ENCODE data around the gene RTRAF. TPM values are rescaled to one million over a fixed set of nuclear protein-coding genes. Genes with fewer than 3 reads are reported as not detected.

The RTRAF gene
- total RNA-seq, 6 experiments from 2014 or later: 35.1 to 73.0 (median 55.4) TPM

DNA sequence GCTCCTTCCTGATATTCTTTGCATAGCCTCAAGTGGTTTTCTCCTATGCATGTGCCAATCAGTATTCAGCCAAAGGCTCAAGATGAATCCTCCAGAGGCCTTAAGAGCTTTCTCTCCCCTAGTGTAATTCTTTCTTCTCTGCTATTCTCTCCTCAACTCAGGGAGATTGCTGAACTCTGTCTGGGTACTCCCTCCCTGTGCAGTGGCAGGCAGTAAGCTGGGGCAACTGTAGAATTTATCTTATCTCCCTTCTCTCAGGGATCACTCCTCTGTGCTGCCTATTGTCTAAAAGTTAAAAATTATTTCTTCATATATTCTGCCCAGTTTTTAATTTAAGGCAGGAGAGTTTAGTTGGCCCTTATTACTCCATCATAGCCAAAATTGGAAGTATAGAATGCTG lies 28.5 kb upstream of the RTRAF start:
- intact Hi-C loops (cut with DNase I): no loop called here
- Histone ChIP-seq H3K27ac (no peak overlapping the region), H3K36me3 (no peaks in the 10 kb centered on the region)

DNA sequence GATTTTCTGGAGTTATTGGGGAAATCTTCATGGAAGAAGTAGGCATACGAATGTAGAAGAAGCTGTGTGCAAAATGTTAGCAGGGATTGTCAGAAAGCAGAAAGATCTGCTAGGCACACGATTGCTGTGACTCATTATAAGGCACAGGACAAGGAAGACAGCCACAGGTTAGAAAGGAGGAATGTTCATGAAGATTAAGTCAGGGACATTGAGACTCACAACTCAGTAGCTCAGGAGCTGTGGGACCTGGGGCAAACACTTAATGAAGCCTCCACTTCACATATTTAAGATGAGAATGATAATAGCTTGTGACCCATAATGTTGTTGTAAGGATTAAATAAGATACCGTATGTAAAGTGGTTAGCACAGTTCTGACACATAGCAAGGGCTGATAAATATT lies 26.6 kb upstream of the RTRAF start:
- intact Hi-C loops (cut with DNase I): no loop called here
- H3K27me3 ChIP-seq: no peaks in the 10 kb centered on the region
- 31% methylated on average over 3 of the region's 3 CpGs for WGBS (ENCODE audit: insufficient coverage, low coverage, low lambda C conversion rate, missing lambda C conversion rate)
- H3K27ac ChIP-seq: no peak overlapping the region
- H3K4me1 ChIP-seq: no peaks in the 10 kb centered on the region
- no peaks in the 10 kb centered on the region for H3K36me3 ChIP-seq
- no peak overlapping the region for H3K4me3 ChIP-seq
- no peak for TF ChIP-seq POLR2A (IDR thresholded peaks at IDR 0.05)
- TF ChIP-seq, protein P1, sequence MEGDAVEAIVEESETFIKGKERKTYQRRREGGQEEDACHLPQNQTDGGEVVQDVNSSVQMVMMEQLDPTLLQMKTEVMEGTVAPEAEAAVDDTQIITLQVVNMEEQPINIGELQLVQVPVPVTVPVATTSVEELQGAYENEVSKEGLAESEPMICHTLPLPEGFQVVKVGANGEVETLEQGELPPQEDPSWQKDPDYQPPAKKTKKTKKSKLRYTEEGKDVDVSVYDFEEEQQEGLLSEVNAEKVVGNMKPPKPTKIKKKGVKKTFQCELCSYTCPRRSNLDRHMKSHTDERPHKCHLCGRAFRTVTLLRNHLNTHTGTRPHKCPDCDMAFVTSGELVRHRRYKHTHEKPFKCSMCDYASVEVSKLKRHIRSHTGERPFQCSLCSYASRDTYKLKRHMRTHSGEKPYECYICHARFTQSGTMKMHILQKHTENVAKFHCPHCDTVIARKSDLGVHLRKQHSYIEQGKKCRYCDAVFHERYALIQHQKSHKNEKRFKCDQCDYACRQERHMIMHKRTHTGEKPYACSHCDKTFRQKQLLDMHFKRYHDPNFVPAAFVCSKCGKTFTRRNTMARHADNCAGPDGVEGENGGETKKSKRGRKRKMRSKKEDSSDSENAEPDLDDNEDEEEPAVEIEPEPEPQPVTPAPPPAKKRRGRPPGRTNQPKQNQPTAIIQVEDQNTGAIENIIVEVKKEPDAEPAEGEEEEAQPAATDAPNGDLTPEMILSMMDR (IDR thresholded peaks at IDR 0.05): no peak
- DNase-seq (no peak), ATAC-seq (no peak)
- H3K9me3 ChIP-seq: no peaks in the 10 kb centered on the region

More for the DNA sequence above, 28.5 kb upstream of the RTRAF start:
- H3K9me3 ChIP-seq: no peaks in the 10 kb centered on the region
- no peak for DNase-seq
- H3K4me3 ChIP-seq: no peak overlapping the region
- no peaks in the 10 kb centered on the region for H3K27me3 ChIP-seq
- no peak for ATAC-seq
- no peak for TF ChIP-seq POLR2A (IDR thresholded peaks at IDR 0.05)
- no peaks in the 10 kb centered on the region for H3K4me1 ChIP-seq

DNA sequence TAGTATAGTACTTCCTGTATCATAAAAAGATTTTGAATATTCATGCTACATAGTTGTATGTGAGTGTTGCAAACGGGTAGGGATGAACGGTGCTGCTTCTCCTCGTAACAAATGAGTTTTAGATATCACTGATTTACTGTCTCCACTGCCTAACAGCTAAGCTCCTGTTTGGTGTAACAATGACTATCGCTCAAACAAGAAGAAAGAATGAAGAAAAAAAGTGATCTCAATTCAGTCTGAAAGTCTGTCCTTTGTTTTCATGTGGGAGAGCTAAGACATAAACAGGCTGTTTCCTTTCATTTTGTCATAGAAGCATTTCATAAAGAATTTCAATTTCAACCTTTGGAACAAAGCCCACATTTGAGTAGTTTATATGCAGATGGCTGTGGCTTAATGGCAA lies 26.1 kb upstream of the RTRAF start:
- no peaks in the 10 kb centered on the region for H3K9me3 ChIP-seq
- no peaks in the 10 kb centered on the region for H3K4me1 ChIP-seq
- H3K27ac ChIP-seq: no peak overlapping the region
- no peak overlapping the region for H3K4me3 ChIP-seq
- DNase-seq: no peak
- H3K36me3 ChIP-seq: no peaks in the 10 kb centered on the region
- 20% methylated on average over 4 of the region's 4 CpGs for WGBS (ENCODE audit: insufficient coverage, low coverage, low lambda C conversion rate, missing lambda C conversion rate)
- intact Hi-C loops (cut with DNase I): no loop called here
- no peaks in the 10 kb centered on the region for H3K27me3 ChIP-seq
- TF ChIP-seq, protein P1 (IDR thresholded peaks at IDR 0.05): no peak
- TF ChIP-seq POLR2A (IDR thresholded peaks at IDR 0.05): no peak
- no peak for ATAC-seq

DNA sequence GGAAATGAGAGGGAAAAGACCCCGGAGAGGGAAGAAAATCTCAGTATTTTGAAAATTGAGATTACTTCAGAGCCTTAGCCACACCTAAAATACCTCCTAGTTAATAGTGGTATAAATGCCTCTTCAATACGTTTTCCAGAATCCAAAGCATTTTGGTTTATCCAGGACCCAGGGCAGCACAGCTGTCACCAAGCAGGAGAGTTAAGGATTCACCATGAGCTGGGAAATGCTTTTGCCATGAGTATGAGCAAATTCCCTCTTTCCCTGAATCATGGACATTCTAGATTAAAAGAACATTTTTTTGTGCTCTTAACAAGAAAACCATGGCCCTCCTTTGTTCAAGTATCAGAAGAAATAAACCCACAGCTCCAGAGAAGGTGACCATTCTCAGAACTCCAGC lies 21.8 kb upstream of the RTRAF start:
- 48% methylated on average over 2 of the region's 2 CpGs for WGBS (ENCODE audit: insufficient coverage, low coverage, low lambda C conversion rate, missing lambda C conversion rate)
- intact Hi-C loops (cut with DNase I): no loop called here
- H3K9me3 ChIP-seq: no peaks in the 10 kb centered on the region
- DNase-seq (no peak), ATAC-seq (no peak)
- no peak overlapping the region for H3K4me3 ChIP-seq
- H3K36me3 ChIP-seq: no peaks in the 10 kb centered on the region
- H3K4me1 ChIP-seq: no peaks in the 10 kb centered on the region
- no peaks in the 10 kb centered on the region for H3K27me3 ChIP-seq
- no peak for TF ChIP-seq POLR2A (IDR thresholded peaks at IDR 0.05)
- TF ChIP-seq, protein P1 (IDR thresholded peaks at IDR 0.05): no peak
- no peak overlapping the region for H3K27ac ChIP-seq

DNA sequence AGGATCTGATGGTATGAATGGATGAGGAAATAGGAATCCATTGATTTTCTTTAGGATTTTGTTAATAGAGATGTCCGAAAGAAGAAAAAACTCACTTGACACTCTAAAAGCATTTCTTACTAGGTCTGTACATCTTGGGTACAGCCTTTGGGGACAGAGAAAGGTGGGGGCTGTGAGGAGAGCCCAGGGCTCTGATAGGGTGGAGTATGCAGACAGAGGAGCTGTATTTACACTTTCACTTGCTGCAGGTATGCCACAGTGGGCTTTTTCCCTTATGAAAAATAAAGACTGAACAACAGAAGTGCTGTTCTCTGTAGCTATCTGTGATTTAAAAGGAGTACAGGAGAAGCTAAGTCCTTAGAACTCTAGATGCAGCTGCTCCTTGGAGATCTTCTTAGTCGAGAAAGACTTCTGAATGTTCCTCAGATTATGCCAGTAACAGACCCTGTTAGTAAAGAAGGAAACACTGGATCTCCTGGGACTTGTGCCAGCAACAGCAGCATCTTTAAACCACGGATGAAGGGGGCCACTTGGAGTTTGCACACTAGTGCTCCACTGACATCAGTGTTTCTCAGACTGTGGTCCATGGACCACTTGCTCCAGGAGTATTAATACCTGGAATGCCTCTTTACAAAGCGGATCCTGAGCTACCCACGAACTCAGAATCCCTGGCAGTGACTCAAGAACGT lies 19.4 kb upstream of the RTRAF start:
- H3K9me3 ChIP-seq: no peaks in the 10 kb centered on the region
- no peak for DNase-seq
- H3K4me3 ChIP-seq: no peak overlapping the region
- ATAC-seq: no peak
- 37% methylated on average over 3 of the region's 6 CpGs for WGBS (ENCODE audit: insufficient coverage, low coverage, low lambda C conversion rate, missing lambda C conversion rate)
- H3K36me3 ChIP-seq: no peaks in the 10 kb centered on the region
- TF ChIP-seq POLR2A (IDR thresholded peaks at IDR 0.05): no peak
- TF ChIP-seq, protein P1 (IDR thresholded peaks at IDR 0.05): no peak
- H3K27me3 ChIP-seq: no peaks in the 10 kb centered on the region
- intact Hi-C loops (cut with DNase I): no loop called here
- H3K27ac ChIP-seq: no peak overlapping the region
- no peaks in the 10 kb centered on the region for H3K4me1 ChIP-seq

All from right lobe of liver (tissue), 6 donors.